HG03108 (cell line): ENCODE measurements around the gene COMMD4.
"Not testable (repeated sequence)": the region's sequence is repeated elsewhere in the genome, so short reads cannot be mapped to it uniquely, and the experiment has no call there.

Experiments
- ATAC-seq: cut with Tn5 transposase; IDR thresholded peaks from one replicate; pipeline ENCODE4 v1.9.1; 2021; ENCODE audit warnings: moderate library complexity; ENCODE audit not compliant: unreplicated experiment

COMMD4 gene

DNA sequence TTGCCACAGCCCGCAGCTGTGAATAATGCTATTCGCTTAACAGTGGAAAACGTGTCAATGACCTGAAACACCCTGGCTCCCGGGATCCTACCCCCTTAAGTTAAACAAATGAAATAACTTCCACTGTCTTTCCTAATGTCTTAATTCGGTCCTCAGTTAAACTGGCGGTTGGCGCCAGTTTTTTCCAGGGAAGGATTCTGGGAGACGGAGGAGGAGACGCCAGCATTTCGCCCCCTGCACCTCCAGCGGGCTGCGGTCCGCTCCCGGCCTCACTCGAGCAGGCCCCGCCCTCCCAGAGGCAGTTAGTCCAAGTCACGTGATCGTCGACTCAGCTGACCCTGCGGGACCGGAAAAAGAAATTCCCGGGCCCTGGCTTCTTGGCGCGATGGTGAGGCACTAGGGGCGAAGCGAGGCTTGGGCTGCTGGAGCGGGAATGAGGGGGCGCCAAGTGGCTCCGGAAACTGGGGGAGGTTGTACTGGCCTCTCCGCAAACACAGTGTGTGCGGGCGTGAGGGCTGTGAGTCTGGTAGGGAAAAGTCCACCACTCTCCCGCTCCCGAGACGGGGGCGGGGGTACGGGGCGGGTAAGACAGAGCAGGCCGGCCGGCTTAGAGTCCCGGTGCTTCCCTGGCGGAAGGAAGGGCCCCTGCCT is at the start of gene COMMD4:
Gene COMMD4 (plus strand): TSS at position 359 of the 651 bp plus-strand sequence. CDS start 27 bp downstream, at position 386.
- ATAC-seq = no peak

GRCh38 chr15:75293660-75294059 is 42.2 kb upstream of the COMMD4 start:
- ATAC-seq = not testable (repeated sequence)

DNA sequence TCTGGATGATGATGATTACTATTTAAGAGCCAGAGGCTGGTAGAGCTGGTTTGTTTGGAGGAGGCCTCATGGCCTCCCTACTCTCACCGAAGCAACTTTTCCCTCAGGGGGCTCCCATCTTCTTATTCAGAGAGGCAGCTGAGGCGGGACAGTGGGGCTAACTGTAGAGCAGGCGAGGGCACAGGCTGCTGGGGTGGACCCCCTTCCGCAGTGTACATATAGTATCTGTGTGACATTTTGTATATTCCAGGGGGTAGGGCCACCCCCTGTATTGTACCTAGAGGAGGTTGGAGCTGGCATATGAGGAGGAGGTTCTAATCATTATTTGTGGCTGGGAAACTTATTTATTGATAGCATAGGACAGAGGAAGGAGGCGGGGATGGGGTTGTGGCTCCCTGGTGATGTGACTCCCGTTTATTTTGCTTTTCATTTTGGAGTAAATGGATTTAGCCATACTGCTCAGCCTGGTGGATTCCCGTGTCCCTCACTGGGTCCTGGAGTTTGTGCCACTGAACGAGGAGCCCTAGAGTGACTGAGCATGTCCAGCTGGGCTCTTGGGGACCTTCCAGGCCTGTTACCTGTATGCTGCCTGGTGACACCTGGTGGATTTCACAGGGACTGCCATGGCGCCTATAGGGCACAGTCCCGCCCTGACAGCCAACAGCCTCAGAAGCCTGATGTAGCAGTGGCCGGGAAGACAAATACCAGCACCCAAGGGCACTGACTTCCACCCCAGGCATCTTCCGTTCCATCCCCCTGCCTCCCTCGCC is 37.1 kb upstream of the COMMD4 start:
- ATAC-seq = not testable (repeated sequence)

- ATAC-seq = not testable (repeated sequence)
Observed at GRCh38 chr15:75299311-75299688, 36.6 kb upstream of the COMMD4 start.

DNA sequence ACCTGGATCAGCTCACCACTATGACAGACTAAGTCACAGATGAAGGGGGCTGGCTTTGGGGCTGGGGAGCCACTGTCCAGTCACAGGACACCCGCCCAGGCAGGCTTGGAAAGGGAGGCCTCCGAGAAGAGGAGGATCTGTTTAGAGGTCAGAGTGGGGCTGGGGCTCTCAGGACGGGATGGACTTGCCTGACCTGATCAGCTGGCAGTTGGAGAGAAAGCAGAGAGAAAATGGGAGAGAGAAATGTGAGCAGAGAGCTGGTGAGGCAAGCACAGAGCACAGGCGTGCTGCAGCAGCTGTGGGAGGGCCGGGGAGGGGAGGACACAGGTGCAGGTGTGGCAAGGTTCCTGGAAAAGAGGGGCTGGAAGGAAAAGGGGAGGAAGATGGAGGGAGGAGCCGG is 35.8 kb upstream of the COMMD4 start:
- ATAC-seq = not testable (repeated sequence)

DNA sequence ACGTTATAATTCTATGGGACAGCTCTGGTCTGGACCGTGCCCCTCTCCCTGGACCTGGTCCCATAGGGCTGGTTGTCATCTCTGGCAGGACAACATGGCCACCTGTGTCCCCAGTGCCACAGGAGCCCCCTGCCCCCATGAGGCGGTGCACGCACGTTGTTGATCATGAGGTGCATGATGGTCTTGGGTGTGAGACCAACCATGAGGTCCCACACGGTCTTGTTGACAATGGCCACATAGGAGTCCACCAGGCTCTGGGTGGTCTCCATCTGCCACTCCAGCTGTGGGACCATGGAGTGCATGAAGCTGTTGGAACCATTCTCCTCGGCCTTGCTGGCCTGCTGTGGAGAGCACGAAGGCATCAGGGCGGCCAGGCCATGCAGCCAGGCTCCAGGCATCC is 33.5 kb upstream of the COMMD4 start:
- ATAC-seq = no peak

- not testable (repeated sequence) for ATAC-seq
Observed at GRCh38 chr15:75302753-75303152, 33.1 kb upstream of the COMMD4 start.

- no peak for ATAC-seq
Observed at GRCh38 chr15:75306188-75306587, 29.7 kb upstream of the COMMD4 start.

DNA sequence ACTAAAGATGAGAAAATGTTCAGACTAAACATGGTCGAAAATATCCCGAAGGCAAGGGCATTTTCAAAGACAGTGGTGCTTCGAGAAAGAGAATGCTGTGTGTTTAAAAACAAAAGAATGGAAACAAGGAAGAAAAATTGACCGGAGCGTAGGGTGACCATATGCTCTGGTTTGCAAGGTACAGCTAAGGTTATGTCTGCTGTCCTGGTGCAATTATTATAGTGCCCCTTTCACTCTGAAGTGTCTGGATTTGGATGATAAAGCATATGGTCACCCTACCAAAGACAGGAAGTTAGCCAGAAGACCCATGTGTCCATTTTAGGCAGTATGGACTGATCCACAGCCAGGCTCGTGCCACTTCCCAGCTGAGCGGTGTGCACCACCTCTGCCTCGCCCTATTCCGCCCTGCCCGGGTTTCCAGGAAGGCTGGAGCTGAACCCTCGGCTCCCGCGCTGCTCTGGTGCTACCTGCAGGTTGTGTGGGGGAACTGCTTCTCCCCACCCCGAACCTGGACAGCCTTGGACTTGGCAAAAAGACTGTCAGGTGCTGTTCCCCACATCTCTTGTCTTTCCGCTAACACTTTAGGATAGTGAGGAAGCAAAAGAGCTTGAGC is 28.0 kb upstream of the COMMD4 start:
- no peak for ATAC-seq

- no peak for ATAC-seq
Observed at GRCh38 chr15:75309711-75310110, 26.2 kb upstream of the COMMD4 start.

DNA sequence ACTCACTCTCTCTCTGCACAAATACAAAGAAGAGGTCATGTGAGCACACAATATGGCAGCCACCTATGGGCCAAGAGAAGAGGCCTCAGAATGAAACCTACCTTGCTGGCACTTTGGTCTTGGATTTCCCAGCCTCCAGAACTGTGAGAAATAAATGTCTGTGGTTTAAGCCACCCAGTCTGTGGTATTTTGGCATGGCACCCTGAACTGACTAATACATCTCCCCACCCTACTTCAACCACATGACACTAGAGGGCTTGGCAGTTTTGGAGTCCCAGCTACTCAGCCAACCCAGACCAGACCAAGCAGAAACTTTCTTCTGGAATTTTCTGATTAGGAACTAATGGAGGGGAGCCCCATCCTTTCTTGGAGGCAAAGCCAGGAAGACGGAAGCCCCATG is 23.3 kb upstream of the COMMD4 start:
- not testable (repeated sequence) for ATAC-seq

DNA sequence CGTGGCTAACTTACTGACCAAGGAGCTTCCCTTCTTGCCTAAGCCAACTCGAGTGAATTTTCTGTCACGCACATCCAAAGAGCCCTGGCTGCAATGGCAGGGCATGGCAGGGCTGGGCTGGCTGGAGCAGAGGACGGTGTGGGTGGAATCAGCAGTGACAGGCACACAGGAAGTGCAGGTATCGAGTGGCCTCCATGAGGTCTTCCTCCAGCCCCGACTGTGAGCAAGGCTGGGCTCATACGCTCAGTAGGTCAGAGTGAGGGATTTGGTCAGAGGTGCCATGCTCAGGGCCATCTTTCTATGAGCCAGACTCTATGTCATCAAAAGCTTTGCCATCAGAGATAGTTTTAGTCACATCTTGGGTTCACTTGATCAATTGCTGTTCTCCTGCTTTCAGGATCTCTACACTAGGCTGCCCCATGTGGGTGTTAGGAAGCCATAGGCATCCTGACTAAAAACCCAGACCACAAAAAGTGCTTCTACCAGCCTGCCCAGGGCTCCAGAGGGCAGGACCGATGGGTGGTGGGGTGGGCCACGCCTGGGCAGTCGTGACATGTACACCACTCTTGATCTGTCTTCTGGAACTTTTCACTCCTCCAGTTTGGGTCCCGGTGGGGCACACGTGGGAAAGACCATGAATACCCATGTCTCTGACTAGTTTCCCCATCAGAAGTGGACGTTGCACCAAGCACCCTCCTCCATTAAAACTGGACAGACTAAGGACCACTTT is 22.6 kb upstream of the COMMD4 start:
- no peak for ATAC-seq

DNA sequence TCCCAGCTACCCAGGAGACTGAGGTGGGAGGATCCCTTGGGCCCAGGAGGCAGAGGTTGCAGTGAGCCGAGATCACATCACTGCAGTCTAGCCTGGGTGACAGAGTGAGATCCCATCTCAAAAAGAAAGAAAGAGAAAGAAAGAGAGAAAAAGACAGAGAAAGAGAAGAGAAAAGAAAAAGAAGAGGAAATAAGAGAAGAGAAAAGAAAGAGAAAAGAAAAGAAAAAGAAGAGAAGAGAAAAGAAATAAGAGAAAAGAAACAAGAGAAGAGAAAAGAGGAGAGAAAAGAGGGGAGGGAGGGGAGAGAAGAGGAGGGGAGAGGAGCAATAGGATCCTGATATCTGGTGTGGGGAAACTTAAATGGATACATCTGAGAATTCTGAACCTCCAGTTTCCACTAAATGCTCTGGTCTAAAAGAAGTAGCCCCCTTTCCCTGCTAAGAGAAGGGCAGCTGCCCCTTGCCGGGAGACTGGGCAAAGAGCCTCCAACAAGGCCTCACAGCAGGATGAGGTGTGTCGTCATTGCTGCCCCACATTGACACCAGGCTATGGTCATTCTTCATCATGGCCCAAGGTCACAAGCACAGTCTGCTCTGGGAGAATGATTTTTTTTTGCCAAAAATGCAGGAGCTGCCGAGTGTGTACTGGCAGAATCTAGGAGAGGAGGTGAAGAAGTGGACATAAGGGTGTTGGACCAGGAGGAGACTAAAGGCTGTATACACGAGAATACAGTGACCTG is 21.1 kb upstream of the COMMD4 start:
- no peak for ATAC-seq

- ATAC-seq = not testable (repeated sequence)
Observed at GRCh38 chr15:75319231-75319897, 16.5 kb upstream of the COMMD4 start.

GRCh38 chr15:75321711-75322110 is 14.2 kb upstream of the COMMD4 start:
- ATAC-seq = no peak

DNA sequence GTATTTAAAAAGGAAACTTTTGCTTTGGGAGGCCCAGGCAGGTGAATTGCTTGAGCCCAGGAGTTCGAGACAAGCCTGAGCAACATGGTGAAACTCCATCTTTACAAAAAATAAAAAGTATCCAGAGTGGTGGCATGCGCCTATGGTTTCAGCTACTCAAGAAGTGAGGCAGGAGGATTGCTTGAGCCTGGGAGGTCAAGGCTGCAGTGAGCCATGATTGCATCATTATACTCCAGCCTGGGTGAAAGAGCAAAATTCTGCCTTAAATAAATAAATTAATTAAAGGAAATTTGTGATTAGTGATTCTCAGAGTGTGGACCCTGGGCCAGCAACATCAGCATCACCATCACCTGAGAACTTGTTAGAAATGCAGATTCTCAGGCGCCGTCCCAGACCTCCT is 9.9 kb upstream of the COMMD4 start:
- no peak for ATAC-seq

- ATAC-seq = no peak
Observed at GRCh38 chr15:75327005-75327404, 8.9 kb upstream of the COMMD4 start.

DNA sequence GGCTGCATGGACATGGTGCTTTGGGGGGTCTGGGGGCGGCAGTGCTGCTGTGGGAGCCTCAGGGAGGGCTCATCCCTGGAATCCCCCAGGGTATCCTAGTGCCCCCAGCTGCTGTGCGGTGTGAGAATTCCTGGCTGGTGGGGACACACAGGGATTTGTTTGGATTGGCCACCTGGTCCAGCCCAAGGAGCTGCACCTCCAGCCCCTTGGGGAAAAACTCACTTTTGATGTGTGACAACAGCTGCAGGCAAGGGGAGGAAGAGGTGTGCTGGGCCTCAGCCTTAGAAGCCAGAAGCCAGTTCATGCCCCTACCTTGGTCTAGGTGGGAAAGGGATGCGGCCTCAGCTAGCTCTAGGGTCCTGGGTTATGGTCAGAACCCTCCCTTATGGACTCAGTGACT is 8.4 kb upstream of the COMMD4 start:
- ATAC-seq = no peak

DNA sequence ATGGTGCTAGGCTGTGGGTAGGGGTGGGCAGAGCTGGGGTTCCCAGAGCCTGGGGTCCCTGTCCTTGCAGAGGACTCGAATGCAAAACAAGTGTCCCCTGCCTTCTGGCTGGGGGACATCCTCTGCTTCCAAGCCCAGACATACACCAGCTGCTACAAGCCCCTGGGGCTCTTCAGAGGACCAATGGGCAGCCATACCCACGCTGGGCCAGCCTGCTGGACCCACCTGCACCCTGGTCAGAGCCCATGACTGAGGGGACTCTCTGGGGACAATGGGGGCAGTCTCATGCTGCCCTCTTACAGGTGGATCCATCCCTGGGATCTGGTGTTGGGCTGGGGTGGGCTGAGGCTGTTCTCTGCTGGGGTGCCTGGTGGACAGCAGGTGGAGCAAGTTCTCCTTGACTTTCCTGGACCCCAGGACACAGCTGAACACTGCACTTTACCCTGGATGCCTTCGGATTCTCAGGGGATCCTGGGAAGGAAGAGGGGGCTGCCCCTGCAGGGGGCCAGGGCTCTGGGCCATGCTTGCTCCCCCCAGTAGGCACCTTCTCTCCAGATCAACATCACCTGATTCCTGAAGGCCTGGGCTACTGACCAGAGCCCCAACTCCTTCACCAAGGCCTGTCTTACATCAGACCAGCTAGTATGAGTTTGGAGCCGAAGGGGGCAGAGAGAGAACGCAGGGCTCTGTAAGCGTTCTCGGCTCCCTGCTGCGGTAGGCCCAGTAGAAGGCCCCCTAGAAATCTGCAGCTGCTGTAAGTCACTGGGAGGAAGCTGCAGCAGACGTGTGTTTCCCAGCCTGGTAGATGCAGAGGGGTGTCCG is 7.2 kb upstream of the COMMD4 start:
- ATAC-seq = no peak
